Measurements from ENCODE around the gene MALSU1.

GRCh38 chr7:23346316-23346715 is 47.2 kb downstream of the MALSU1 start:
- TF ChIP-seq CTCF (IDR thresholded peaks at IDR 0.05; ENCODE audit: low read length) (no peak), EZH2 (IDR thresholded peaks at IDR 0.05; ENCODE audit: borderline replicate concordance, low read length) (no peak)
